K562 (cell line): ENCODE data around the gene NEURL1B. TPM values are rescaled to one million over a fixed set of nuclear protein-coding genes. Genes with fewer than 3 reads are reported as not detected.

ENCODE experiments used
- ATAC-seq: fragments of 200-7000 bp; cut with Tn5 transposase; 3 replicates; pipeline ENCODE4 v1.9.1; 2020; ENCODE audit warnings: moderate library complexity
- BruUV-seq: library from RNA; stranded (reverse); fragments of 400-500 nt; replicated peaks from 2 replicates; lab custom pipeline; 2021; lab: Mats Ljungman, UMichigan
- CTCF ChIA-PET: fragments of 300-600 bp; formaldehyde crosslinking; extraction: SDS; loops from one replicate; lab custom pipeline; 2021; ENCODE audit warnings: low intra/inter-chr PET ratio; lab: Yijun Ruan, JAX
- POLR2A ChIA-PET: fragments of 300-600, 350-650 bp; sonication (Branson Sonifier 250); formaldehyde crosslinking; extraction: SDS; loops from one replicate; lab custom pipeline; 2021; ENCODE audit warnings: antibody characterized with exemption, inconsistent platforms; lab: Yijun Ruan, JAX
- DNase-seq, 4 experiments: peaks; one replicate each; pipeline versions ENCODE4 v3.0.0 to v3.0.0-alpha.2; 2011 to 2018; ENCODE audit warnings: low spot score in 3 of 4, mixed read lengths in 3 of 4; ENCODE audit errors: extremely low read depth in 1 of 4
- FAIRE-seq: peaks from 2 replicates; lab custom pipeline; 2011; peaks lifted over from hg19 to GRCh38; lab: Jason Lieb, UNC
- H2AFZ ChIP-seq: 2 replicates; pipeline ENCODE4 v1.6.0; 2011; ENCODE audit warnings: low read depth, low read length, control low read depth, inconsistent platforms
- H3K27ac ChIP-seq: fragments of 200-600 bp; 3 replicates; pipeline ENCODE4 v1.8.0; 2011; ENCODE audit warnings: low read depth, mild to moderate bottlenecking, control low read depth, inconsistent platforms, low read length, moderate library complexity, mixed read lengths; ENCODE audit errors: extremely low read depth
- H3K27me3 ChIP-seq, 2 experiments: fragments of 300-600 bp in 1 of 2; 2 replicates in 1 of 2; 3 replicates in 1 of 2; pipeline versions ENCODE4 v1.6.0 to v1.8.0; 2011; ENCODE audit warnings: inconsistent platforms in 2 of 2, low read length in 2 of 2, mild to moderate bottlenecking in 1 of 2, mixed read lengths in 1 of 2, moderate library complexity in 1 of 2; ENCODE audit not compliant: control insufficient read depth in 2 of 2, insufficient read depth in 2 of 2
- H3K36me3 ChIP-seq: fragments of 300-600 bp; 3 replicates; pipeline ENCODE4 v1.8.0; 2011; ENCODE audit warnings: mild to moderate bottlenecking, low read length, inconsistent platforms; ENCODE audit not compliant: control insufficient read depth, insufficient read depth
- H3K4me1 ChIP-seq, 2 experiments: fragments of 200-600 bp in 1 of 2; replicated peaks in 1 of 2; 2 replicates in 1 of 2; 3 replicates in 1 of 2; pipeline versions ENCODE4 v1.5.1 to v1.8.0; 2011; ENCODE audit warnings: inconsistent platforms in 2 of 2, low read length in 2 of 2, mild to moderate bottlenecking in 1 of 2, mixed read lengths in 1 of 2, moderate library complexity in 1 of 2; ENCODE audit not compliant: control insufficient read depth in 2 of 2, insufficient read depth in 2 of 2
- H3K4me2 ChIP-seq: 2 replicates; pipeline ENCODE4 v1.6.1; 2011; ENCODE audit warnings: low read length, control low read depth, inconsistent platforms, mixed read lengths; ENCODE audit not compliant: insufficient read depth
- H3K4me3 ChIP-seq: fragments of 200-600 bp; sonication (generic), shearing (Covaris generic); 2 replicates; pipeline ENCODE4 v1.5.1; 2016; ENCODE audit warnings: control low read depth, inconsistent platforms
- H3K79me2 ChIP-seq: fragments of 200-600 bp; 3 replicates; pipeline ENCODE4 v1.8.0; 2011; ENCODE audit warnings: low read length, inconsistent platforms; ENCODE audit not compliant: control insufficient read depth, insufficient read depth
- H3K9ac ChIP-seq, 2 experiments: 2 replicates each; pipeline versions ENCODE4 v1.6.0 to v1.6.1; 2011; ENCODE audit warnings: low read depth in 2 of 2, low read length in 2 of 2, control low read depth in 1 of 2, inconsistent platforms in 1 of 2, mild to moderate bottlenecking in 1 of 2, mixed read lengths in 1 of 2; ENCODE audit not compliant: insufficient read depth in 1 of 2
- H3K9me1 ChIP-seq: one replicate; pipeline ENCODE4 v1.6.0; 2011; ENCODE audit warnings: inconsistent platforms, mild to moderate bottlenecking, low read length, moderate library complexity; ENCODE audit not compliant: control insufficient read depth, insufficient read depth
- H3K9me3 ChIP-seq: replicated peaks from 2 replicates; pipeline ENCODE4 v1.5.1; 2011; ENCODE audit warnings: low read depth, low read length, inconsistent platforms; ENCODE audit not compliant: control insufficient read depth, insufficient read depth
- H4K20me1 ChIP-seq: replicated peaks from 2 replicates; pipeline ENCODE4 v1.6.1; 2011; ENCODE audit warnings: low read length, inconsistent platforms, mixed read lengths; ENCODE audit not compliant: control insufficient read depth, insufficient read depth
- HDGF ChIP-seq: fragments of 450-650 bp; IDR thresholded peaks from 2 replicates; pipeline ENCODE4 v1.6.1; 2016
- KAT2B ChIP-seq: IDR thresholded peaks from one replicate; pipeline ENCODE4 v1.6.1; 2012; ENCODE audit warnings: low read depth, mild to moderate bottlenecking, control low read depth, inconsistent platforms, low read length, moderate library complexity
- KDM2B ChIP-seq: fragments of 250-450 bp; sonication (Bioruptor Pico); IDR thresholded peaks from 2 replicates; pipeline ENCODE4 v1.8.0; 2021; ENCODE audit warnings: mild to moderate bottlenecking, moderate library complexity
- WGBS: fragments of 100-300 bp; shearing (Covaris generic); methylation state at CpG from one replicate; pipeline ENCODE4 v1.1.6; 2016; ENCODE audit warnings: low coverage, mixed read lengths; ENCODE audit not compliant: insufficient coverage; ENCODE audit errors: missing lambda C conversion rate; 5-methylcytosine and 5-hydroxymethylcytosine counted together
- in situ Hi-C: fragments of 300-500 bp; cut with MboI; formaldehyde crosslinking; loops from 4 replicates; pipeline ENCODE4 v1.15.0; 2018; ENCODE audit warnings: inconsistent platforms, mixed read lengths
- intact Hi-C: fragments of 100-400 bp; cut with micrococcal nuclease; formaldehyde crosslinking; loops from 2 replicates; pipeline ENCODE4 v1.14.2; 2022
- polyA plus RNA-seq, 8 experiments: library from polyadenylated mRNA; depleted of rRNA in 4 of 8; stranded (reverse) in 5 of 8; unstranded in 3 of 8; fragments of >200 nt; fragmentation: Nextera tagmentation in 2 of 8; fragmentation: Illumina TruSeq in 1 of 8; extraction: Ambion mirVana in 2 of 8; extraction: Trizol in 1 of 8; gene quantifications; 2 replicates each; pipeline versions ENCODE4 v1.2.1 to v1.2.3, GENCODE V29; 2011 to 2014; ENCODE audit warnings: inconsistent platforms in 1 of 8, missing spikeins in 1 of 8
- total RNA-seq, 7 experiments: library from RNA; depleted of rRNA in 6 of 7; stranded (reverse); fragments of >200 nt in 6 of 7; fragmentation: Illumina TruSeq in 2 of 7; extraction: Trizol in 2 of 7; gene quantifications; 2 replicates each; pipeline versions ENCODE4 v1.2.1 to v1.2.3, GENCODE V29; 2011 to 2021; ENCODE audit warnings: low replicate concordance in 1 of 7
- TF ChIP-seq, protein P1 (sequence below): sonication (generic); formaldehyde crosslinking; IDR thresholded peaks from 2 replicates; pipeline ENCODE4 v1.4.0; 2020; ENCODE audit warnings: mild to moderate bottlenecking, missing genetic modification reagents

The NEURL1B gene
- total and polyA plus RNA-seq, 9 of the 15 experiments (the other 6 are each of a cell fraction or from before 2014, with no cell fraction given) = 0.04 TPM; not detected in 8

DNA sequence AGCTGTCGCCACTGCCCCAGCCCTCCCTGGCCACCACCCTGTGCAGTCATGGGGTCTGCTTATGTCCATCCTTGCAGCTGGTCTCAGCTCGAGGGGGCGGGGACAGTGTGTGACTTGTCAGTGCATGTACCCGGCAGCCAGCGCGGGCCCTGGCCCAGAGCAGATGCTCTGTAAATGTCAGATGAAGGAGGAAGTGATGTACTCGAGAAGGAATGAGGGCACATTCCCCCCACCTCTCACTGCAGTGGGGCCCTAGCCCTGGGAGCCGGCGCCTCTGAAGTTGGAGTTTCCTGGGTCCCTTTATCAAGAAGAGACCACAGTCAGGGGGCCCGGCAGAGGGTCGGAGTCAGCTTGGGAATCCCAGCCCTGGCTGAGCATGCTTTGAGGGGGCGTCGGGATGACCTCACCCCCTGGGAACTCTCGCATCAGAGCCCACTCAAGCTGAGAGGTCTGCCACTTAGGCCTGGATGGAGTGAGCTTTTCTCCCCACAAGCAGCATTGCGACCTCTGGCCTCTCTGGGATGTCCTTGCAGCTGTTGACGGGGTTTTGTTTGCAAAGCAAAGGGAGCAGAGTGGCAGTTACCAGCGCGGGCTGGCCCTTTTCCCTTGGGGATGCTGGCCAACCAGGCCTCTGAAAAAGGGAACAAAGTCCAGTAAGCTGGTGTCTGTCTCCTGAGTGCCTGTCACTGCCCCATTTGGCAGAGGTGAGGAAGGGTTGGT lies 19.0 kb downstream of the NEURL1B start:
- in situ Hi-C loops (no loop called here), intact Hi-C loops (no loop called here)
- Histone ChIP-seq H2AFZ (no peak overlapping the region), H3K27me3 (peaks cover 41 to 59% of the 10 kb centered on the region in 2 experiments), H3K4me2 (no peak overlapping the region), H3K79me2 (no peaks in the 10 kb centered on the region), H3K4me1 (no peaks in the 10 kb centered on the region), H3K9me1 (no peaks in the 10 kb centered on the region), H3K27ac (no peak overlapping the region), H3K36me3 (no peaks in the 10 kb centered on the region), H3K9me3 (no peaks in the 10 kb centered on the region), H4K20me1 (no peaks in the 10 kb centered on the region; the same call in none of the 2 replicates), H3K9ac (no peak overlapping the region), H3K4me3 (no peak overlapping the region)
- TF ChIP-seq KDM2B (CRISPR knock-in tag) (no peak), HDGF (no peak), KAT2B (no peak)
- TF ChIP-seq, protein P1, sequence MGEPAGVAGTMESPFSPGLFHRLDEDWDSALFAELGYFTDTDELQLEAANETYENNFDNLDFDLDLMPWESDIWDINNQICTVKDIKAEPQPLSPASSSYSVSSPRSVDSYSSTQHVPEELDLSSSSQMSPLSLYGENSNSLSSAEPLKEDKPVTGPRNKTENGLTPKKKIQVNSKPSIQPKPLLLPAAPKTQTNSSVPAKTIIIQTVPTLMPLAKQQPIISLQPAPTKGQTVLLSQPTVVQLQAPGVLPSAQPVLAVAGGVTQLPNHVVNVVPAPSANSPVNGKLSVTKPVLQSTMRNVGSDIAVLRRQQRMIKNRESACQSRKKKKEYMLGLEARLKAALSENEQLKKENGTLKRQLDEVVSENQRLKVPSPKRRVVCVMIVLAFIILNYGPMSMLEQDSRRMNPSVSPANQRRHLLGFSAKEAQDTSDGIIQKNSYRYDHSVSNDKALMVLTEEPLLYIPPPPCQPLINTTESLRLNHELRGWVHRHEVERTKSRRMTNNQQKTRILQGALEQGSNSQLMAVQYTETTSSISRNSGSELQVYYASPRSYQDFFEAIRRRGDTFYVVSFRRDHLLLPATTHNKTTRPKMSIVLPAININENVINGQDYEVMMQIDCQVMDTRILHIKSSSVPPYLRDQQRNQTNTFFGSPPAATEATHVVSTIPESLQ = no peak
- FAIRE-seq = no peak
- DNase-seq = no peak
- 1% methylated on average over 18 of the region's 18 CpGs for WGBS
- BruUV-seq = no TSS peak
- peak; percentile 63 for ATAC-seq
- ChIA-PET CTCF (no interaction called here), POLR2A (interaction anchor here (0.6 to 0.7 kb wide), 2 partner anchors 186 to 310 kb away, joined by 3 read pairs; no protein-coding TSS in a partner anchor)
